Neural progenitor cell (in vitro differentiated cells): ENCODE data around the gene RSPH4A. TPM values are rescaled to one million over a fixed set of nuclear protein-coding genes. Genes with fewer than 3 reads are reported as not detected.

Experiments used
- DNase-seq: peaks from one replicate; pipeline ENCODE4 v3.0.0-alpha.2; 2016; ENCODE audit warnings: low spot score
- H2AFZ ChIP-seq: fragments of 200-600 bp; sonication (generic); replicated peaks from 2 replicates; pipeline ENCODE4 v1.6.1; 2016; ENCODE audit warnings: antibody characterized with exemption
- H3F3A ChIP-seq: fragments of 200-600 bp; sonication (generic); 2 replicates; pipeline ENCODE4 v1.6.1; 2016; ENCODE audit warnings: antibody characterized with exemption, low read depth
- H3K27ac ChIP-seq: fragments of 200-600 bp; sonication (generic); 2 replicates; pipeline ENCODE4 v1.5.1; 2016; ENCODE audit warnings: mild to moderate bottlenecking
- H3K27me3 ChIP-seq: fragments of 200-600 bp; sonication (generic); 2 replicates; pipeline ENCODE4 v1.6.1; 2016; ENCODE audit warnings: mild to moderate bottlenecking, moderate library complexity
- H3K36me3 ChIP-seq: fragments of 200-600 bp; sonication (generic); 2 replicates; pipeline ENCODE4 v1.5.1; 2016
- H3K4me1 ChIP-seq: fragments of 200-600 bp; sonication (generic); 2 replicates; pipeline ENCODE4 v1.6.1; 2016; ENCODE audit warnings: mixed run types
- H3K4me2 ChIP-seq: fragments of 200-600 bp; sonication (generic); 2 replicates; pipeline ENCODE4 v1.6.1; 2016
- H3K4me3 ChIP-seq: fragments of 200-600 bp; sonication (generic); 2 replicates; pipeline ENCODE4 v1.5.1; 2016
- H3K79me2 ChIP-seq: fragments of 200-600 bp; sonication (generic); 2 replicates; pipeline ENCODE4 v1.6.1; 2016; ENCODE audit warnings: low read depth
- H3K9ac ChIP-seq: fragments of 200-600 bp; sonication (generic); 2 replicates; pipeline ENCODE4 v1.6.1; 2016
- H3K9me3 ChIP-seq: fragments of 200-600 bp; sonication (generic); 2 replicates; pipeline ENCODE4 v1.5.1; 2016; ENCODE audit warnings: low read depth
- H4K20me1 ChIP-seq: fragments of 200-600 bp; sonication (generic); 2 replicates; pipeline ENCODE4 v1.6.1; 2016; ENCODE audit warnings: low read depth
- H3K27ac Mint-ChIP-seq: 3 replicates; pipeline ENCODE4 v1.8.0; 2021; ENCODE audit warnings: mixed read lengths
- H3K27me3 Mint-ChIP-seq: 2 replicates; pipeline ENCODE4 v1.8.0; 2022; ENCODE audit warnings: low read depth, mild to moderate bottlenecking, inconsistent platforms, moderate library complexity, mixed read lengths; ENCODE audit not compliant: insufficient read depth
- H3K36me3 Mint-ChIP-seq: 3 replicates; pipeline ENCODE4 v1.8.0; 2021; ENCODE audit warnings: mixed read lengths
- H3K4me1 Mint-ChIP-seq: 3 replicates; pipeline ENCODE4 v1.8.0; 2021; ENCODE audit warnings: mixed read lengths
- H3K4me3 Mint-ChIP-seq: 3 replicates; pipeline ENCODE4 v1.8.0; 2021; ENCODE audit warnings: mild to moderate bottlenecking, moderate library complexity, mixed read lengths
- H3K9me3 Mint-ChIP-seq: 3 replicates; pipeline ENCODE4 v1.8.0; 2020; ENCODE audit warnings: mixed read lengths
- CTCF ChIP-seq: fragments of 200-600 bp; sonication (generic); IDR thresholded peaks from 2 replicates; pipeline ENCODE4 v1.5.1; 2017; ENCODE audit warnings: antibody characterized with exemption, mild to moderate bottlenecking
- EZH2 ChIP-seq: fragments of 200-600 bp; sonication (generic); IDR thresholded peaks from 2 replicates; pipeline ENCODE4 v1.6.1; 2017; ENCODE audit warnings: antibody characterized with exemption, mild to moderate bottlenecking, moderate library complexity
- EZH2phosphoT487 ChIP-seq: fragments of 200-600 bp; sonication (generic); IDR thresholded peaks from 2 replicates; pipeline ENCODE4 v1.6.1; 2017; ENCODE audit warnings: antibody characterized with exemption
- total RNA-seq: library from RNA; depleted of rRNA; stranded (reverse); fragments of >200 nt; gene quantifications from 2 replicates; pipeline ENCODE4 v1.2.3, GENCODE V29; 2015; ENCODE audit warnings: low replicate concordance

RSPH4A gene
- total RNA-seq, 1 donor from 2014 or later: 0.69 TPM

GRCh38 chr6:116575227-116575626, 41.1 kb upstream of the RSPH4A start:
- Histone ChIP-seq H3K9me3 (no peaks in the 10 kb centered on the region), H3K36me3 (no peaks in the 10 kb centered on the region), H3K27me3 (no peaks in the 10 kb centered on the region), H4K20me1 (peaks cover 2% of the 10 kb centered on the region), H2AFZ (no peak overlapping the region), H3K27ac (no peak overlapping the region), H3F3A (peaks cover 16% of the 10 kb centered on the region), H3K79me2 (peaks cover 75% of the 10 kb centered on the region), H3K4me2 (no peak overlapping the region), H3K4me1 (peaks cover 13% of the 10 kb centered on the region), H3K4me3 (no peak overlapping the region), H3K9ac (no peak overlapping the region)
- no peak for TF ChIP-seq EZH2
- Mint-ChIP-seq H3K9me3 (no peaks in the 10 kb centered on the region), H3K4me1 (peaks cover 23% of the 10 kb centered on the region), H3K27ac (no peak overlapping the region), H3K36me3 (peaks cover 5% of the 10 kb centered on the region), H3K4me3 (no peak overlapping the region), H3K27me3 (no peaks in the 10 kb centered on the region)
- no peak for DNase-seq

GRCh38 chr6:116577486-116577885, 38.8 kb upstream of the RSPH4A start:
- no peak overlapping the region for H3K4me3 ChIP-seq
- H3K9me3 Mint-ChIP-seq: no peaks in the 10 kb centered on the region
- no peaks in the 10 kb centered on the region for H3K9me3 ChIP-seq
- H2AFZ ChIP-seq: no peak overlapping the region
- no peak overlapping the region for H3K4me3 Mint-ChIP-seq
- no peaks in the 10 kb centered on the region for H3K36me3 ChIP-seq
- no peak for DNase-seq
- H3K36me3 Mint-ChIP-seq: peaks cover 5% of the 10 kb centered on the region
- H3K27me3 ChIP-seq: no peaks in the 10 kb centered on the region
- H3K79me2 ChIP-seq: peaks cover 64% of the 10 kb centered on the region
- peaks cover 12% of the 10 kb centered on the region for H3K4me1 Mint-ChIP-seq
- no peak overlapping the region for H3K9ac ChIP-seq
- H4K20me1 ChIP-seq: peaks cover 2% of the 10 kb centered on the region
- no peak overlapping the region for H3K27ac Mint-ChIP-seq
- H3F3A ChIP-seq: no peaks in the 10 kb centered on the region
- TF ChIP-seq EZH2phosphoT487: no peak
- TF ChIP-seq EZH2: no peak
- no peak for TF ChIP-seq CTCF
- H3K27me3 Mint-ChIP-seq: no peaks in the 10 kb centered on the region
- H3K4me1 ChIP-seq: peaks cover 9% of the 10 kb centered on the region
- H3K4me2 ChIP-seq: no peak overlapping the region
- no peak overlapping the region for H3K27ac ChIP-seq

DNA sequence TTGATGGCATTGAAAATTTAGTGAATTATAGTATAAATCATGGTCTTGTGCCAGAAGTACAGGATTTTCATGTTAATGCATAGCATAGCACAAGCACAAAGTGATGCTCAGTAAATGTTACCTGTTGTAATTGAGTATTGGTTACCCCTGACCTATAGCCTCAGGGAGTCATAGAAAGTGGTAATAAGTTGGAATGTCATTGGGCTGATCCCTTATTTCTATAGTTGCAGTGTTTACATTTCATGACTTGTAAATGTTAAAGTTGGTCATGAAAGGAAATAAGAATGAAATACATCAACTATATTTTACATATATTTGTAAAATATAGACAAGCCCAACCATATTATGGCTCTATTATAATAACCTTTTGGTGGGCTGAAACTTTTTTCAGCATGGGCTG, 37.9 kb upstream of the RSPH4A start:
- Mint-ChIP-seq H3K4me1 (peaks cover 5% of the 10 kb centered on the region), H3K4me3 (no peak overlapping the region), H3K36me3 (peaks cover 5% of the 10 kb centered on the region), H3K9me3 (no peaks in the 10 kb centered on the region), H3K27ac (no peak overlapping the region), H3K27me3 (no peaks in the 10 kb centered on the region)
- Histone ChIP-seq H3K36me3 (no peaks in the 10 kb centered on the region), H3K27me3 (no peaks in the 10 kb centered on the region), H3K79me2 (peaks cover 56% of the 10 kb centered on the region), H3K4me3 (no peak overlapping the region), H3K9ac (no peak overlapping the region), H3K9me3 (no peaks in the 10 kb centered on the region), H2AFZ (no peak overlapping the region), H3K27ac (no peak overlapping the region), H3K4me1 (peaks cover under 1% of the 10 kb centered on the region), H4K20me1 (peaks cover 2% of the 10 kb centered on the region), H3F3A (no peaks in the 10 kb centered on the region), H3K4me2 (no peak overlapping the region)
- DNase-seq: no peak
- TF ChIP-seq EZH2phosphoT487: no peak
- TF ChIP-seq EZH2: no peak
- no peak for TF ChIP-seq CTCF

DNA sequence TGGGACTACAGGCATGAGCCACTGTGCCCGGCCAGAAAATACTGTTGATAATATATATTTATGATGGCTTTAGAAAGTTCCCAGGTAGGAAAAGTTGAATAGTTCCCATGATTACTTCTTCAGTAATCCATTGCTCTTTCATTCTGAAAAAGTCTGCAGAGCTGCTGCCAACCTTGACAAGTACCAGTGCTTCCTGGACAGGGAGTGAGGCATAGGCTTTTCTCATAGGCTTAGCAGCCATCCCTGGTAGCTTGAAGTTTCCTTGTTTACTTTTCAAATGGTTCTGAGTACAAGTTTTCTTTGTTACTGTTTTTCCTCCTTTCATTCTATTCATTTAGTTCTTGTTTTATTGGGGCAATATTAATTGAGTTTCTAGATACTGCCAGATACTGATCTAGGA, 37.1 kb upstream of the RSPH4A start:
- Mint-ChIP-seq H3K4me1 (no peaks in the 10 kb centered on the region), H3K36me3 (peaks cover 5% of the 10 kb centered on the region), H3K4me3 (no peak overlapping the region), H3K27ac (peak overlapping the region; percentile 10), H3K27me3 (no peaks in the 10 kb centered on the region), H3K9me3 (no peaks in the 10 kb centered on the region)
- H3K79me2 ChIP-seq: peaks cover 48% of the 10 kb centered on the region
- no peak overlapping the region for H3K27ac ChIP-seq
- no peak overlapping the region for H3K4me3 ChIP-seq
- no peaks in the 10 kb centered on the region for H3K36me3 ChIP-seq
- no peak overlapping the region for H3K4me2 ChIP-seq
- H3K9ac ChIP-seq: no peak overlapping the region
- no peaks in the 10 kb centered on the region for H3K4me1 ChIP-seq
- H3K27me3 ChIP-seq: no peaks in the 10 kb centered on the region
- H3F3A ChIP-seq: no peaks in the 10 kb centered on the region
- H4K20me1 ChIP-seq: peaks cover 2% of the 10 kb centered on the region
- no peak for DNase-seq
- no peaks in the 10 kb centered on the region for H3K9me3 ChIP-seq
- TF ChIP-seq EZH2 (no peak), EZH2phosphoT487 (no peak), CTCF (no peak)
- no peak overlapping the region for H2AFZ ChIP-seq
